Heart right ventricle (tissue), 16 donors: ENCODE measurements around the gene ATG2A. TPM values are rescaled to one million over a fixed set of nuclear protein-coding genes. Genes with fewer than 3 reads are reported as not detected.

Source experiments
- ATAC-seq, 8 donors: fragments of 200-7000 bp; cut with Tn5 transposase; one replicate each; pipeline ENCODE4 v1.9.1; 2020; ENCODE audit warnings: mild to moderate bottlenecking in 8 of 8, moderate library complexity in 8 of 8, moderate number of reproducible peaks in 1 of 8
- DNase-seq, 2 donors: peaks; one replicate each; pipeline ENCODE4 v3.0.0-alpha.2; 2020
- H3K27ac ChIP-seq, 10 donors: fragments of 200-600 bp; sonication (generic) in 2 of 10; one replicate each; pipeline versions ENCODE4 v1.5.0 to v1.8.0; 2020 to 2022; ENCODE audit warnings: mild to moderate bottlenecking in 3 of 10
- H3K27me3 ChIP-seq, 7 donors: fragments of 200-600 bp; one replicate each; pipeline ENCODE4 v1.8.0; 2021 to 2022; ENCODE audit warnings: mild to moderate bottlenecking in 2 of 7
- H3K36me3 ChIP-seq, 9 donors: fragments of 200-600 bp; sonication (generic) in 1 of 9; one replicate each; pipeline versions ENCODE4 v1.5.0 to v1.8.0; 2020 to 2022; ENCODE audit warnings: mild to moderate bottlenecking in 2 of 9
- H3K4me1 ChIP-seq, 9 donors: fragments of 200-600 bp; sonication (generic) in 1 of 9; one replicate each; pipeline versions ENCODE4 v1.5.0 to v1.8.0; 2020 to 2022; ENCODE audit warnings: mild to moderate bottlenecking in 4 of 9
- H3K4me3 ChIP-seq, 10 donors: fragments of 200-600 bp; sonication (generic) in 2 of 10; one replicate each; pipeline versions ENCODE4 v1.5.0 to v1.8.0; 2020 to 2022; ENCODE audit warnings: mild to moderate bottlenecking in 7 of 10, moderate library complexity in 2 of 10
- H3K9me3 ChIP-seq, 11 donors: fragments of 200-600 bp in 10 of 11; sonication (generic) in 2 of 11; one replicate each; pipeline versions ENCODE4 v1.5.0 to v1.8.0; 2013 to 2022; ENCODE audit warnings: mild to moderate bottlenecking in 2 of 11, control low read depth in 1 of 11, moderate library complexity in 1 of 11
- WGBS, 2 donors: extraction: QIAGEN DNeasy Blood & Tissue Kit; methylation state at CpG; one replicate each; pipeline ENCODE4 v1.1.7; 2013; ENCODE audit warnings: inconsistent platforms in 1 of 2; 5-methylcytosine and 5-hydroxymethylcytosine counted together
- intact Hi-C, 10 donors: fragments of 100-400 bp; cut with DNase I; formaldehyde crosslinking; loops; one replicate each; pipeline versions ENCODE4 v1.11.1 to v1.14.2; 2022
- polyA plus RNA-seq, 2 donors: library from polyadenylated mRNA; stranded (reverse); fragments of 200-250 nt; gene quantifications; one replicate each; pipeline ENCODE4 v1.2.3, GENCODE V29; 2013
- total RNA-seq, 10 donors: library from RNA; stranded (reverse); fragmentation: NEBNext Ultra II Directional in 3 of 10; extraction: Animal tissue kit (Norgen Biotek cat#: 25700) in 3 of 10; gene quantifications; one replicate each; pipeline versions ENCODE4 v1.2.1 to v1.2.4, GENCODE V29; 2021 to 2023
- TF ChIP-seq, protein P1 (sequence below), 9 donors: fragments of 200-600 bp; sonication (generic) in 2 of 9; IDR thresholded peaks; one replicate each; pipeline versions ENCODE4 v1.5.0 to v1.8.0; 2021 to 2022; ENCODE audit warnings: antibody characterized with exemption in 9 of 9, mild to moderate bottlenecking in 5 of 9, moderate library complexity in 1 of 9
- donor health status: Arrhythmogenic right ventricular cardiomyopathy.
- donor health status: ischemic (EF 13 %, LVEDD 7.1; RV severe dilation, severe dysfunction).
- donor health status: healthy with polysubstance abuse.
- donor health status: DM: no; HTN: yes; CAD: no.
- donor health status: DM: no; HTN: no; CAD: no.
- donor health status: ischemic (EF 25% LVEDD 6.9; RV normal size, moderate dysfunction).
- donor health status: ischemic (EF 25% LVEDD 5.7; RV mildly dilated, moderate dysfunction).
- donor health status: healthy.
- donor health status: DM: yes; HTN: yes; CAD: no.
- donor health status: Ischemic cardiomyopathy.
- donor health status: ischemic (EF 35%, LVEDD 5.7; RV mildly dilated, moderate dysfunction).
- donor health status: nonischemic (EF 11% LVEDD 7.7; RV severe dilation, severe dysfunction).
- donor health status: DM: yes; HTN: yes; CAD: no.
- donor health status: PGD.
- donor health status: ischemic (EF 29% LVEDD 5.4; RV normal size, mild dysfunction).
- donor health status: nonischemic (EF 23%, LVEDD 6.1; RV moderate dilation, normal function).

The ATG2A gene
- total and polyA plus RNA-seq, 12 donors: 12.4 to 18.6 (median 16.0) TPM

DNA sequence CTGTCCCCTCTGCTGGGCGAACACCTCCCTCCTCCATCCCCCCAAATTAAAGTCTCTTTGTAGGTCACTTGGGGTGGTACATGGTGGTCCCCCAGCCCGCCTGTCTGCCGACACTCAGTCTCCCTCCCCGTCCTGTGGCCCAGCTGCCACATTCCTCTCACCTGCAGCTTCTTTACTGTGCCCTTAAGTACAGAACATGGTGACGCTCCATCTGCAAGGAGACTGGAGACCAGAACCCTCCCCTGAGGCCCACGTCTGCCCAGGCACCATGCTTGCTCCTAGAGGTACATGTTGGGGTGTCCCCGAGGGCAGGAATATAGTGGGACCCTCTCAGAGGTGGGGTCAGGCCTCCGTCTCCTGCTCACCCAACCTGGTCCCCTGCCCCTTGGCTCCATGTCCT lies 33.0 kb downstream of the ATG2A start:
- peaks cover 5 to 65% (median 32%) of the 10 kb centered on the region in 9 donors for H3K4me1 ChIP-seq
- peak overlapping the region in 5 of 10 donors; percentile 4 to 40 (median 10) for H3K27ac ChIP-seq
- 92 to 95% methylated on average over 8 of the region's 8 CpGs for WGBS, 2 donors
- TF ChIP-seq, protein P1, sequence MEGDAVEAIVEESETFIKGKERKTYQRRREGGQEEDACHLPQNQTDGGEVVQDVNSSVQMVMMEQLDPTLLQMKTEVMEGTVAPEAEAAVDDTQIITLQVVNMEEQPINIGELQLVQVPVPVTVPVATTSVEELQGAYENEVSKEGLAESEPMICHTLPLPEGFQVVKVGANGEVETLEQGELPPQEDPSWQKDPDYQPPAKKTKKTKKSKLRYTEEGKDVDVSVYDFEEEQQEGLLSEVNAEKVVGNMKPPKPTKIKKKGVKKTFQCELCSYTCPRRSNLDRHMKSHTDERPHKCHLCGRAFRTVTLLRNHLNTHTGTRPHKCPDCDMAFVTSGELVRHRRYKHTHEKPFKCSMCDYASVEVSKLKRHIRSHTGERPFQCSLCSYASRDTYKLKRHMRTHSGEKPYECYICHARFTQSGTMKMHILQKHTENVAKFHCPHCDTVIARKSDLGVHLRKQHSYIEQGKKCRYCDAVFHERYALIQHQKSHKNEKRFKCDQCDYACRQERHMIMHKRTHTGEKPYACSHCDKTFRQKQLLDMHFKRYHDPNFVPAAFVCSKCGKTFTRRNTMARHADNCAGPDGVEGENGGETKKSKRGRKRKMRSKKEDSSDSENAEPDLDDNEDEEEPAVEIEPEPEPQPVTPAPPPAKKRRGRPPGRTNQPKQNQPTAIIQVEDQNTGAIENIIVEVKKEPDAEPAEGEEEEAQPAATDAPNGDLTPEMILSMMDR (IDR thresholded peaks at IDR 0.05): no peak
- ATAC-seq (no peak), DNase-seq (no peak)
- intact Hi-C loops: loop anchor here in 1 of 10 donors (10.0 kb wide), 1 partner anchor 1111 kb away; no protein-coding TSS in a partner anchor
- no peaks in the 10 kb centered on the region for H3K27me3 ChIP-seq
- H3K4me3 ChIP-seq: no peak overlapping the region
- H3K9me3 ChIP-seq: no peaks in the 10 kb centered on the region
- H3K36me3 ChIP-seq: no peaks in the 10 kb centered on the region

DNA sequence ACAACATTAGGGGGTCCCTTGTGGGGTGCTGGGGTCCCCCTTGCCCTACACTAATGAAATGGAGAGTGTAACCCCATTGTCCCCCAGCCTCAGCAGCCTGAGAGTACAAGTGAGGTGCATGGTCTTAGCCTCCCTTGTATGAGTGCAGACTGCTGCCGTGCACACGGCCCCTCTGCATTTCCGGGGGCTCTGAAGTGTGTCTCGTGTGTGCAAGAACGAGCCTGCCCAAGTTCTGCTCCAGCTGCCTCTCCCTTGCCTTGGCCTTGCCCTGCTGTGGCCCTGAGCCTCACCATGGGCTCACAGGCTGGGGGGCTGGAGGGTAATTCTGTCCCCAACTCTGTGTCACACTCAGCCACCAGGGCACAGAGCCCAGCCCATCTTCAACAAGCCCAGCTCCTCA lies 33.4 kb downstream of the ATG2A start:
- TF ChIP-seq, protein P1 (IDR thresholded peaks at IDR 0.05): no peak
- 84 to 89% methylated on average over 5 of the region's 5 CpGs for WGBS, 2 donors
- intact Hi-C loops: loop anchor here in 1 of 10 donors (10.0 kb wide), 1 partner anchor 1111 kb away; no protein-coding TSS in a partner anchor
- Histone ChIP-seq H3K9me3 (no peaks in the 10 kb centered on the region), H3K27me3 (no peaks in the 10 kb centered on the region), H3K36me3 (no peaks in the 10 kb centered on the region), H3K27ac (peak overlapping the region in 5 of 10 donors; percentile 4 to 40 (median 10)), H3K4me1 (peaks cover 5 to 65% (median 28%) of the 10 kb centered on the region in 9 donors), H3K4me3 (no peak overlapping the region)
- ATAC-seq: no peak
- no peak for DNase-seq

DNA sequence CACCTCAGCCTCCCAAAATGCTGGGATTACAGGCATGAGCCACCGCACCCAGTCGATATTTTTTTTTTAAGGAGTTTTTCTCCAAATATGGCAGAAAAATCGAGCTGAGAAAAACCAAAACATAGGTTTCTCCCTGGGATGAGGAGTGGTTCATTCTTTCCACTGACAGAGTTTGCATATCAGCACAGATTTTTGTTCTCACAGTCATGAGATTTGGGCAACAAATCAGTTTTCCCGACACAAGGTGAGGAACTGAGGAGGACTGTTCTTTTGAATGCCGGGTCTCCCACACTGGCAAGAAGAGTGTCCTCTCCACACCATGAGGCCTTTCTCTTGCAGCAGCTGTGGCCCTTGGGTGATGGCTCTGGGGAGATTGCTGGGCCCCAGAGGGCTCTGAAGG lies 34.8 kb downstream of the ATG2A start:
- Histone ChIP-seq H3K27ac (peak overlapping the region in 8 of 10 donors; percentile 13 to 56 (median 42)), H3K4me1 (peaks cover 2 to 55% (median 26%) of the 10 kb centered on the region in 9 donors), H3K4me3 (no peak overlapping the region), H3K27me3 (no peaks in the 10 kb centered on the region), H3K9me3 (no peaks in the 10 kb centered on the region), H3K36me3 (no peaks in the 10 kb centered on the region)
- TF ChIP-seq, protein P1 (IDR thresholded peaks at IDR 0.05): no peak
- ATAC-seq (no peak), DNase-seq (no peak)
- WGBS, 2 donors: 69 to 81% methylated on average over 5 of the region's 5 CpGs
- intact Hi-C loops: loop anchor here in 1 of 10 donors (10.0 kb wide), 1 partner anchor 1113 kb away; no protein-coding TSS in a partner anchor

DNA sequence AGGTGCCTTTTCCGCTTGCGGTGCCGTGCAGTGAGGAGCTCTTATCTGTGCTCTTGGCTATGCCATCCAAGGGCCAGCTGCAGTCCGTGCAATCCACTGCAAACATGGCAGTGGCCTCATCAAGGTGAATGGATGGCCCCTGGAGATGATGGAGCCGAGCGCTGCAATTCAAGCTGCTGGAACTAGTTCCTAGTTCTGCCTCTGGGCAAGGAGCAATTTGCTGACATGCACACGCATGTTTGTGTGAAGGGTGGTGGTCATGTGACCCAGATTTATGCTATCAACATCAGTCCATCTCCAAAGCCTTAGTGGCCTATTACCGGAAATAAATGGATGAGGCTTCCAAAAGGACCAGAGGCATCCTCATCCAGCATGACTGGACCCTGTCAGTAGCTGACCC lies 35.5 kb downstream of the ATG2A start:
- intact Hi-C loops: loop anchor here in 1 of 10 donors (10.0 kb wide), 1 partner anchor 1113 kb away; no protein-coding TSS in a partner anchor
- TF ChIP-seq, protein P1 (IDR thresholded peaks at IDR 0.05): no peak
- Histone ChIP-seq H3K36me3 (no peaks in the 10 kb centered on the region), H3K4me3 (no peak overlapping the region), H3K27me3 (no peaks in the 10 kb centered on the region), H3K27ac (peak overlapping the region in 5 of 10 donors; percentile 82 to 96 (median 94)), H3K4me1 (peaks cover 4 to 59% (median 31%) of the 10 kb centered on the region in 9 donors), H3K9me3 (no peaks in the 10 kb centered on the region)
- ATAC-seq (no peak), DNase-seq (no peak)
- 78 to 83% methylated on average over 8 of the region's 8 CpGs for WGBS, 2 donors
